Stomach (tissue), 9 donors: ENCODE data around the gene NOP9. TPM values are rescaled to one million over a fixed set of nuclear protein-coding genes. Genes with fewer than 3 reads are reported as not detected.

Experiments
- DNase-seq, 2 donors: peaks; one replicate each; pipeline versions ENCODE4 v3.0.0 to v3.0.0-alpha.2; 2013 to 2019
- H3K27ac ChIP-seq, 5 donors: fragments of 200-600 bp in 4 of 5; sonication (generic) in 4 of 5; one replicate each; pipeline ENCODE4 v1.5.1; 2013 to 2019; ENCODE audit warnings: mild to moderate bottlenecking in 1 of 5, moderate library complexity in 1 of 5
- H3K27me3 ChIP-seq, 3 donors: fragments of 200-600 bp; sonication (generic); one replicate each; pipeline ENCODE4 v1.5.1; 2017 to 2019; ENCODE audit warnings: mixed run types in 1 of 3
- H3K36me3 ChIP-seq, 4 donors: fragments of 200-600 bp; sonication (generic); 1 replicate in 3 of 4; 2 replicates in 1 of 4; pipeline ENCODE4 v1.5.1; 2016 to 2019
- H3K4me1 ChIP-seq, 4 donors: fragments of 200-600 bp; sonication (generic); one replicate each; pipeline ENCODE4 v1.5.1; 2016 to 2019
- H3K4me3 ChIP-seq, 4 donors: fragments of 200-600 bp; sonication (generic) in 3 of 4; one replicate each; pipeline ENCODE4 v1.5.1; 2016 to 2019; ENCODE audit warnings: mild to moderate bottlenecking in 1 of 4
- H3K9me3 ChIP-seq, 4 donors: fragments of 200-600 bp; sonication (generic); one replicate each; pipeline ENCODE4 v1.5.1; 2016 to 2019
- EP300 ChIP-seq: sonication (generic); formaldehyde crosslinking; IDR thresholded peaks from one replicate; pipeline ENCODE4 v1.6.1; 2017; ENCODE audit warnings: antibody characterized with exemption
- POLR2A ChIP-seq, 4 donors: fragments of 450-650 bp; IDR thresholded peaks; one replicate each; pipeline ENCODE4 v1.6.1; 2016; ENCODE audit warnings: antibody characterized with exemption in 4 of 4, control low read depth in 2 of 4, mild to moderate bottlenecking in 1 of 4, moderate library complexity in 1 of 4
- POLR2AphosphoS5 ChIP-seq, 3 donors: sonication (generic); formaldehyde crosslinking; IDR thresholded peaks; one replicate each; pipeline ENCODE4 v1.6.1; 2016; ENCODE audit warnings: antibody characterized with exemption in 3 of 3
- WGBS, 5 donors: extraction: QIAGEN DNeasy Blood & Tissue Kit in 3 of 5; methylation state at CpG; one replicate each; pipeline versions ENCODE4 v1.1.5 to v1.1.7; 2013 to 2018; 5-methylcytosine and 5-hydroxymethylcytosine counted together
- intact Hi-C: fragments of 100-400 bp; cut with DNase I; formaldehyde crosslinking; loops from one replicate; pipeline ENCODE4 v1.15.1; 2023; ENCODE audit warnings: low total_unique reads
- polyA plus RNA-seq, 3 donors: library from polyadenylated mRNA; stranded (reverse); fragments of 200-250 nt; gene quantifications; one replicate each; pipeline ENCODE4 v1.2.3, GENCODE V29; 2013
- total RNA-seq, 5 donors: library from RNA; depleted of rRNA; stranded (reverse); fragments of >200 nt; gene quantifications; one replicate each; pipeline versions ENCODE4 v1.1.0 to v1.2.3, GENCODE V29; 2014 to 2016
- TF ChIP-seq, protein P1 (sequence below), 7 experiments: fragments of 450-650 bp in 4 of 7; fragments of 200-600 bp in 3 of 7; sonication (generic) in 3 of 7; IDR thresholded peaks; one replicate each; pipeline ENCODE4 v1.5.1; 2016 to 2019; ENCODE audit warnings: antibody characterized with exemption in 7 of 7, control low read depth in 2 of 7, mild to moderate bottlenecking in 1 of 7
- donor health status: healthy with polysubstance abuse.
- donor health status: Bipolar disorder and iron deficiency.
- donor health status: healthy.

The NOP9 gene
- total and polyA plus RNA-seq, 8 donors, result 5.4 to 25.7 (median 11.5) TPM

DNA sequence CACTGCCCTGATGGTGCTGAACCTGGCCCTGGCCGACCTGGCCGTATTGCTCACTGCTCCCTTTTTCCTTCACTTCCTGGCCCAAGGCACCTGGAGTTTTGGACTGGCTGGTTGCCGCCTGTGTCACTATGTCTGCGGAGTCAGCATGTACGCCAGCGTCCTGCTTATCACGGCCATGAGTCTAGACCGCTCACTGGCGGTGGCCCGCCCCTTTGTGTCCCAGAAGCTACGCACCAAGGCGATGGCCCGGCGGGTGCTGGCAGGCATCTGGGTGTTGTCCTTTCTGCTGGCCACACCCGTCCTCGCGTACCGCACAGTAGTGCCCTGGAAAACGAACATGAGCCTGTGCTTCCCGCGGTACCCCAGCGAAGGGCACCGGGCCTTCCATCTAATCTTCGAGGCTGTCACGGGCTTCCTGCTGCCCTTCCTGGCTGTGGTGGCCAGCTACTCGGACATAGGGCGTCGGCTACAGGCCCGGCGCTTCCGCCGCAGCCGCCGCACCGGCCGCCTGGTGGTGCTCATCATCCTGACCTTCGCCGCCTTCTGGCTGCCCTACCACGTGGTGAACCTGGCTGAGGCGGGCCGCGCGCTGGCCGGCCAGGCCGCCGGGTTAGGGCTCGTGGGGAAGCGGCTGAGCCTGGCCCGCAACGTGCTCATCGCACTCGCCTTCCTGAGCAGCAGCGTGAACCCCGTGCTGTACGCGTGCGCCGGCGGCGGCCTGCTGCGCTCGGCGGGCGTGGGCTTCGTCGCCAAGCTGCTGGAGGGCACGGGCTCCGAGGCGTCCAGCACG lies 16.4 kb downstream of the NOP9 start:
- TF ChIP-seq POLR2AphosphoS5 (IDR thresholded peaks at IDR 0.05) (peak in 2 of 3 donors; percentile 14 to 40), POLR2A (IDR thresholded peaks at IDR 0.05) (no peak), EP300 (no peak)
- TF ChIP-seq, protein P1, sequence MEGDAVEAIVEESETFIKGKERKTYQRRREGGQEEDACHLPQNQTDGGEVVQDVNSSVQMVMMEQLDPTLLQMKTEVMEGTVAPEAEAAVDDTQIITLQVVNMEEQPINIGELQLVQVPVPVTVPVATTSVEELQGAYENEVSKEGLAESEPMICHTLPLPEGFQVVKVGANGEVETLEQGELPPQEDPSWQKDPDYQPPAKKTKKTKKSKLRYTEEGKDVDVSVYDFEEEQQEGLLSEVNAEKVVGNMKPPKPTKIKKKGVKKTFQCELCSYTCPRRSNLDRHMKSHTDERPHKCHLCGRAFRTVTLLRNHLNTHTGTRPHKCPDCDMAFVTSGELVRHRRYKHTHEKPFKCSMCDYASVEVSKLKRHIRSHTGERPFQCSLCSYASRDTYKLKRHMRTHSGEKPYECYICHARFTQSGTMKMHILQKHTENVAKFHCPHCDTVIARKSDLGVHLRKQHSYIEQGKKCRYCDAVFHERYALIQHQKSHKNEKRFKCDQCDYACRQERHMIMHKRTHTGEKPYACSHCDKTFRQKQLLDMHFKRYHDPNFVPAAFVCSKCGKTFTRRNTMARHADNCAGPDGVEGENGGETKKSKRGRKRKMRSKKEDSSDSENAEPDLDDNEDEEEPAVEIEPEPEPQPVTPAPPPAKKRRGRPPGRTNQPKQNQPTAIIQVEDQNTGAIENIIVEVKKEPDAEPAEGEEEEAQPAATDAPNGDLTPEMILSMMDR (IDR thresholded peaks at IDR 0.05), result peak in 4 of 7 experiments; percentile 8 to 36 (median 22)
- intact Hi-C loops, result no loop called here
- Histone ChIP-seq H3K27me3 (peaks cover 0 to 41% (median 4%) of the 10 kb centered on the region in 3 donors), H3K27ac (peak overlapping the region; percentile 37 to 95 (median 66)), H3K9me3 (no peaks in the 10 kb centered on the region), H3K36me3 (no peaks in the 10 kb centered on the region), H3K4me3 (peak overlapping the region in 2 of 4 donors; percentile 18 to 21), H3K4me1 (peaks cover 30 to 65% (median 43%) of the 10 kb centered on the region in 4 donors)
- DNase-seq, result peak; percentile 77 to 80
- WGBS, 5 donors, result 25 to 46% (median 31%) methylated on average over 14 to 70 of the region's 70 CpGs

DNA sequence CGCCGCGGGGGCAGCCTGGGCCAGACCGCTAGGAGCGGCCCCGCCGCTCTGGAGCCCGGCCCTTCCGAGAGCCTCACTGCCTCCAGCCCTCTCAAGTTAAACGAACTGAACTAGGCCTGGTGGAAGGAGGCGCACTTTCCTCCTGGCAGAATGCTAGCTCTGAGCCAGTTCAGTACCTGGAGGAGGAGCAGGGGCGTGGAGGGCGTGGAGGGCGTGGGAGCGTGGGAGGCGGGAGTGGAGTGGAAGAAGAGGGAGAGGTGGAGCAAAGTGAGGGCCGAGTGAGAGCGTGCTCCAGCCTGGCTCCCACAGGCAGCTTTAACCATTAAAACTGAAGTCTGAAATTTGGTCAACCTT lies 16.9 kb downstream of the NOP9 start:
- intact Hi-C loops, result no loop called here
- no peak for TF ChIP-seq POLR2A (IDR thresholded peaks at IDR 0.05)
- TF ChIP-seq, protein P1 (IDR thresholded peaks at IDR 0.05), result no peak
- no peak for TF ChIP-seq EP300
- TF ChIP-seq POLR2AphosphoS5 (IDR thresholded peaks at IDR 0.05), result no peak
- WGBS, 5 donors, result 43 to 68% (median 54%) methylated on average over 9 to 18 of the region's 18 CpGs
- H3K36me3 ChIP-seq, result peaks cover 0 to 3% (median 0%) of the 10 kb centered on the region in 4 donors
- peak overlapping the region; percentile 37 to 95 (median 66) for H3K27ac ChIP-seq
- no peak for DNase-seq
- H3K9me3 ChIP-seq, result no peaks in the 10 kb centered on the region
- H3K27me3 ChIP-seq, result peaks cover 0 to 41% (median 4%) of the 10 kb centered on the region in 3 donors
- peaks cover 24 to 60% (median 38%) of the 10 kb centered on the region in 4 donors for H3K4me1 ChIP-seq
- peak overlapping the region in 1 of 4 donors; percentile 18 for H3K4me3 ChIP-seq

DNA sequence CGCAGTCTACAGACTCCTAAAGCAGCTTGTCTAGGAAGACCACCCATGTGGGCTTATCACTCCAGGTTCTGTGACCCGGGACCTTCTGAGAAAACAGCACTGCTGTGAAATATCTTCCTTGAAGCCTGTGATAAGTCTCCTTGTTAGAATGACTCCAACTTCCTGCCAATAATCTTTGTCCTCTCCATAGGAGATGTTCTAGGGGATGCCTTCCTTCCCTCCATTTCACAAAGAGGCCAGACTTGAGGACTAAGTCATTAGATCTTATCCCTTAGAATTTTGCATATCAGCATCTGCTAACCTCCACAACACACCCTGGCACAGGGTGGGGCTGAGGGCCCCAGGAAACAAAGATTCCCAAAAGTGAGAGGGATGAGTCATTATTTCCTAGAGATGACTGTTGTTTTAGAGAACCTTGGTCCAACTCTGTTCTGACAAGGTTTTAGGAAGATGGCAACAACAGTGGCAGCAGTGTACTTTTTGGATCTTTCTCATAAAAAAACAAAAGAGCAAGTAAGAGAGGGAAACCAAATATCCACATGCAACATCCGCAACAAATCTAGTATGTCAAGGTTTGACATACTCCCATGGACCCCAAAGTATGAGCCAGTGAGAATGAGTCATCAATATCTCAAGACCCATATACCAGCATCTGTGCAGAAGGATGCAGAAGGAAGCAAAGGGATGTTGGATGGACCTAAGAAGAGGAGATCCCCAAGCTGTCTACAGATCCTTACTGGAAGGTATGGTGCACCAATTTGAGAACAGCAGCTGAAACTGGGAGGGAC lies 17.7 kb downstream of the NOP9 start:
- WGBS, 5 donors, result 88 to 94% (median 91%) methylated on average over 3 of the region's 3 CpGs
- H3K27ac ChIP-seq, result peak overlapping the region in 2 of 5 donors; percentile 88 to 95
- H3K27me3 ChIP-seq, result peaks cover 0 to 41% (median 4%) of the 10 kb centered on the region in 3 donors
- TF ChIP-seq POLR2A (IDR thresholded peaks at IDR 0.05) (no peak), POLR2AphosphoS5 (IDR thresholded peaks at IDR 0.05) (no peak), EP300 (no peak)
- TF ChIP-seq, protein P1 (IDR thresholded peaks at IDR 0.05), result no peak
- no peaks in the 10 kb centered on the region for H3K9me3 ChIP-seq
- peaks cover 0 to 5% (median 0%) of the 10 kb centered on the region in 4 donors for H3K36me3 ChIP-seq
- intact Hi-C loops, result no loop called here
- DNase-seq, result no peak
- peaks cover 17 to 52% (median 31%) of the 10 kb centered on the region in 4 donors for H3K4me1 ChIP-seq
- H3K4me3 ChIP-seq, result no peak overlapping the region

DNA sequence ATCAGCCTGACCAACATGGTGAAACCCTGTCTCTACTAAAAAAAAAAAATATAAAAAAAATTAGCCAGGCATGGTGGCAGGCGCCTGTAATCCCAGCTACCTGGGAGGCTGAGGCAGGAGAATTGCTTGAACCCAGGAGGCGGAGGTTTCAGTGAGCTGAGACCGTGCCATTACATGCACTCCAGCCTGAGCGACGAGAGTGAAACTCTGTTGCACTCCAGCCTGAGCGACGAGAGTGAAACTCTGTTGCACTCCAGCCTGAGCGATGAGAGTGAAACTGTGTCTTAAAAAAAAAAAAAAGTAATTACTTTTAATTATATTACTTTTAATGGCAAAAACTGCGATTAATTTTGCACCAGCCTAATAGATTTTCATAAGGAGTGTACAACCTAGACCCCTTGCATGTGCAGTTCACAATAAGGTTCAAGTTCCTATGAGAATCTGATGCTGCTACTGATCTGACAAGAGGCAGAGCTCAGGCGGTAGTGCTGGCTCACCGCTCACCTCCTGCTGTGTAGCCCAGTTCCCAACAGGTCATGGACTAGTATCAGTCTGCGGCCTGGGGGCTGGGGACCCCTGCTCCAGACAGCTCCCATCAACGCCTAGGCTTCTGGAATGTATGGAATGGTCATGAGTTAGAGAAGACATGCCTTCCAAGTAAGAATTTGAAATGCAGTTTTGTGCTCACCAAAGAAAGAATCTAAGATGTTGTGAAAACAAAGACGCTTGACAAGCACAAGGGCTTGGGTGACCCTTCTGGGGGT lies 21.7 kb downstream of the NOP9 start:
- no peak for TF ChIP-seq POLR2AphosphoS5 (IDR thresholded peaks at IDR 0.05)
- TF ChIP-seq, protein P1 (IDR thresholded peaks at IDR 0.05), result no peak
- no peak for TF ChIP-seq POLR2A (IDR thresholded peaks at IDR 0.05)
- TF ChIP-seq EP300, result no peak
- H3K36me3 ChIP-seq, result peaks cover 0 to 5% (median 0%) of the 10 kb centered on the region in 4 donors
- H3K27me3 ChIP-seq, result peaks cover 0 to 32% (median 4%) of the 10 kb centered on the region in 3 donors
- intact Hi-C loops, result no loop called here
- H3K4me1 ChIP-seq, result peaks cover under 1 to 15% (median 5%) of the 10 kb centered on the region in 4 donors
- WGBS, 5 donors, result 91 to 94% (median 91%) methylated on average over 14 of the region's 14 CpGs
- no peak overlapping the region for H3K27ac ChIP-seq
- no peaks in the 10 kb centered on the region for H3K9me3 ChIP-seq
- DNase-seq, result no peak
- no peak overlapping the region for H3K4me3 ChIP-seq
